DMS53 treated with DMSO at 0.1 percent for 48 hours (cell line): ENCODE data around the gene PRDM16.

ENCODE experiments used
- DNase-seq: peaks from one replicate; lab custom pipeline; 2025; ENCODE audit not compliant: unreplicated experiment; lab: John Stamatoyannopoulos, UW

The PRDM16 gene

DNA sequence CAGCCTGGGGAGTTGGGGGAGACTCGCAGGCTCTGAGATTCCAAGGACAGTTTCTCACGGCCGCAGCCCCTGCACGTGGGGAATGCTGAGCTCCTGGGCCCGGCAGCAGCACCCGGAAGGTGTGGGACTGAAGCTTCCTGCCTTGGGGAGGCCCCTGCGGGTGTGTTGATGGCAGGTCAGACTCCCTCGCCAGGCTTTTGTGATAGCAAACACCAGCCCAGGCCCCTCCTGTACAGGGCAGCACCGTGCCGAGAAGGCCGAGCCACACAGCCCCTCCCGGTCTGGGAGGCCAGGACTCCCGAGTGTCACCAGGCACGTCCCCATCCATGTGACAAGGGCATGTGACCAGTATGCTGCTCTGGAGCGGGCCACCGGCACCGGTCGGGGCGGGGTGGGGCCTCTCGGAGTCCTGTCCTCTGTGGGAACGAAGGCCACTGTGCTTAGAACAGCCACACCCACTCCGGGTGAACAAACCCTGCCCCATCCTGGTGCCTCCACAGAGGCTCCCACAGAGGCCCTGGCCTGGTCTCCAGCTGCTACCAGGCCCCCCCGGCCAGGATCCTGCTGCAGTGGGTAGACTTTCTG is 354.3 kb downstream of the PRDM16 start:
- DNase-seq, result no peak

DNA sequence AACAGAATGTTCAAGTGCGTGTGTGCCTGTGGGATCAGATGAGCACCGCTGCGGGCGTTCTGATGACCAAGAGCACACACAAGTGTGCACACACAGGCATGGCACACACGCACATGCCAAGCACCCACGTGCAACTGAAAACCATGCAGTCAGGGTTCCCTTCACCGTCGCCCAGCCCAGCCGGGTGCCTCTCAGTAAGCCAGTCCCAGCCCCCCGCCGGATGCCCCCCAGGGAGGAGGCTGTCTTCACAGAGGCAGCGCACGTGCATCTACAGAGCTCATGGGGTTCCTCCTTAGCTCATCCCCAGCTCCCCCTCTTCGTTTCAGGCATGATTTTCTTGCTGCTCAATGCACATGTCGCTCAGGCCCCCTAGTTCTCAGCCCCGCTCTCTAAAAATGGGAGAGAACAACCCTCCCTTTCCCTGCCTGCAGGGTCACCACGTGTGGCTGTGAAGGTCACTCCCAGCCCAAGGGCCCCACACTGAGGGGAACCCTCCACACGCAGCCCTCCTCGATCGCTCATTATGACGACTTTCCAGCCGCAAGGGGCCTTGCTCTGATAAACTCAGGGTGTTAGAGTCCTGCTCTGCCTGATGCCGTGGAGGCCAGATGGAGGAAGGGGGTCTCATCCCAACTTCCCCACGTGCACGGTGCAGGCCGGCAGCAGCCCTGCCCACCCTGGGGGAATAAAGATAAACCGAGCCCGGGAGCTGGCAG is 355.1 kb downstream of the PRDM16 start:
- no peak for DNase-seq

DNA sequence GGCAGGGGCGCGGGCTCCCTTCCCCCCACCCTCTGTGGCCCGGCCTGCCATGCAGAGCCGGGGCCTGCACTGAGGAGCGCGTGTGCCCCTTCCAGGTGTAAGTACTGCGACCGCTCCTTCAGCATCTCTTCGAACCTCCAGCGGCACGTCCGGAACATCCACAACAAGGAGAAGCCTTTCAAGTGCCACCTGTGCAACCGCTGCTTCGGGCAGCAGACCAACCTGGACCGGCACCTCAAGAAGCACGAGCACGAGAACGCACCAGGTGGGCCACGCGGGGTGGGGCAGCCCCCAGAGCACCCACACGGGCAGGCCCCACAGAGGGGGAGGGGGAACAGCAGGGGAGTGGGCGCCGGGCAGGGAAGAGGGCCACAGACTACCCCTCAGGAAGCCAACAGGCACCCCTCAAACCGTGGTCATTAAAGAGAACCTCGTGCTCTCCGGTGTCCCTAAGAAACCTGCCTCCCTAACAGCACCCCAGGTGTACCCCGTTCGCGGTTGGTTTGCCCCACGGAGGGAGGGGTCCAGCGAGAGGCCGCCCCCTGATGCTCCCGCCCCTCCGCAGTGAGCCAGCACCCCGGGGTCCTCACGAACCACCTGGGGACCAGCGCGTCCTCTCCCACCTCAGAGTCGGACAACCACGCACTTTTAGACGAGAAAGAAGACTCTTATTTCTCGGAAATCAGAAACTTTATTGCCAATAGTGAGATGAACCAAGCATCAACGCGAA is 356.6 kb downstream of the PRDM16 start:
- no peak for DNase-seq

GRCh38 chr1:3426956-3427535 is 358.0 kb downstream of the PRDM16 start:
- DNase-seq, result no peak

DNA sequence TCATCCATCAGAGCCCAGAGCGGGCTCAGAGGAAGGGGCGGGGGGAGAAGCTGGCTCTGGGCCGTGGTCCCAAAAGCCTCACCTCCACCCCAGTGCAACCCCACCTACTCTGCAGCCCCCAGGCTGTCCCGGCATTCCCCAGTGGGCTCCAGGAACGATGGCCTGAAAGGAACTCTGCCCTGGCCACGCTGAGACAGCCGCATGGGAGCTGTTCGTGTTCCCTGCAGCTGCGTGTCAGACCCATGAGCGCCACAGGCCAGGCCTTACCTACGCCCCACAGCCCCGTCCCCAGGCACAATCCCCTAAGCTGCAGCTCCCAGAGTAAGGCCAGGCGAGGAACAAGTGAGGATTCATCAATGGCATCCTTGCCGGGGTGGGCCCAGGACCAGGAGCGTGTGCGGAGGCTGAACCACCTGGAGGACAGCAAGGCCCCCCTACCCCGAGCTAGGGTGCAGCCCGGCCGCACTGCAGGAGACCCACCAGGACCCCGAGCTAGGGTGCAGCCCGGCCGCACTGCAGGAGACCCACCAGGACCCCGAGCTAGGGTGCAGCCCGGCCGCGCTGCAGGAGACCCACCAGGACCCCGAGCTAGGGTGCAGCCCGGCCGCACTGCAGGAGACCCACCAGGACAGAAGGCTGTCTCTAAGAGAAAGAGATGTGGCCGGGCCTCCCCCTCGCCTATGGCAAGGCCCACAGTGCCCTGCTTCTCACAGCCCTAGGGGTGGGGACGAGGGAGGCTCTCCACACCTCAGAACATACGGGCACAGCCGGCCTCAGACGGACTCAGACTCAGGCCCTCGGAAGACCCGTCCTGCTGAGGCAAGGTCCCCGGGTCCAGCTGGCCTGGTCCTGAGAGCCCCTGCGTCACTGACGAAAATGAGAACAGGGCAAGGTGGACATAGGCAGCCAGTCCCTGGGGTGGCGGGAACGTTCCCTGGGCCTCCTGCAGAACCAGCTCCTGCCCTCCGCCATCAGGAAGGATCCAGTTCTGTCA is 359.0 kb downstream of the PRDM16 start:
- no peak for DNase-seq

- DNase-seq, result no peak
These were observed 359.9 kb downstream of the PRDM16 start for GRCh38 chr1:3428899-3429298.

GRCh38 chr1:3429320-3429719 is 360.3 kb downstream of the PRDM16 start:
- no peak for DNase-seq

DNA sequence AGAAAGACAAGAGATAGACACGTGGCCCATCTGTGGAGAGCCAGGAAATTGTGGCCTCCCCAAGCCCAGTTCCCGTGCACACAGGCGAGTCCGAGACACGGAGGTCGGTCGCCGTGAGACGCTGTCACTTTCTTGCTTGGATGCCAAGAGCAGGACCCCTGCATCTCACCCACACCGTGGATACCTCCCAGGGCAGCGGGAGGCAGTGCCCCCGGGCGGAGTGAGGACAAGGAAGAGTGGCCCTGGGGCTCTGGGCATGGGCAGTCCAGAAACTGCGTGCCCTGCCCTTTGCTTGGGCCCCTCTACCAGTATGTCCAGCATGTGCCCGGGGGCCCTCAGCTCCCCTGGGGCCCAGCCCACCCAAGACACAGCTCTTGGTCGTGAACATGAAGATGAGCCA is 360.8 kb downstream of the PRDM16 start:
- no peak for DNase-seq

DNA sequence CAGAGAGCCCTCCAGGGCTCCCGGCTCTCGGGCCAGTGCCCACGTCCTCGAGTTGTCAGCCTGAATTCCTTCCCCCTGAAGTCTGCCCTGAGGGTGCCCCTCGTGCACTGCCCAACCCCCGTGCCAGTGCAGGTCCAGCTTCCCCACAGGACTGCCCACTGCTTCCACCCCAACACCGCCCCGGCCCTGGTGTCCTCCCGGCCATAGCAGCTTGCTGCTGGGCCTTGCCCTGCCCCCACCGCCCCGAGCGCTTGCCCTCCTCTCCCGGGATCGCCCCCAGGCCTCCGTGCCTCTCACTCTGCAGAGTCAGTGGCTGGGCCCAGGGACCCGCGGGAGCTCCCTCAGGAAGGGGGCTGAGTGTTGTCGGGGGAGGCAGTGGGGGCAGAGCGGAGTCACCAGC is 361.4 kb downstream of the PRDM16 start:
- no peak for DNase-seq

- no peak for DNase-seq
These were observed 361.8 kb downstream of the PRDM16 start for GRCh38 chr1:3430820-3431219.

- no peak for DNase-seq
These were observed 362.3 kb downstream of the PRDM16 start for GRCh38 chr1:3431266-3431665.

DNA sequence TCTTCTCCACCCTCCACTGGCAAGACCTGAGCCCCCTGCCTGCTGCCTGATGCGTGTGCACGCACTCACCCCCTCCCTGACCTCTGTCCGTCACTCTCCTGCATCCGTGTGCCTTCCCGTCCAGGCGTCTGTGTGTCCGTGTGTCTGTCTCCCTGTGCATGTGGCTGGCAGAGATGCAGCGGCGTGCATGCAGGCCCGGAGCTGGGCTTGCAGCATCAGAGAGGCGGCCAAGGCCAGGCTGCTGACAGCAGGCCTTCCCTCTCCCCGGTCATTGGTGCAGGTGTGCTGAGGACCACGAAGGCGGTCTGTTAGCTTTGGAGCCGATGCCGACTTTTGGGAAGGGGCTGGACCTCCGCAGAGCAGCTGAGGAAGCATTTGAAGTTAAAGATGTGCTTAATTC is 362.7 kb downstream of the PRDM16 start:
- DNase-seq, result no peak

- DNase-seq, result no peak
These were observed 363.3 kb downstream of the PRDM16 start for GRCh38 chr1:3432306-3432705.

DNA sequence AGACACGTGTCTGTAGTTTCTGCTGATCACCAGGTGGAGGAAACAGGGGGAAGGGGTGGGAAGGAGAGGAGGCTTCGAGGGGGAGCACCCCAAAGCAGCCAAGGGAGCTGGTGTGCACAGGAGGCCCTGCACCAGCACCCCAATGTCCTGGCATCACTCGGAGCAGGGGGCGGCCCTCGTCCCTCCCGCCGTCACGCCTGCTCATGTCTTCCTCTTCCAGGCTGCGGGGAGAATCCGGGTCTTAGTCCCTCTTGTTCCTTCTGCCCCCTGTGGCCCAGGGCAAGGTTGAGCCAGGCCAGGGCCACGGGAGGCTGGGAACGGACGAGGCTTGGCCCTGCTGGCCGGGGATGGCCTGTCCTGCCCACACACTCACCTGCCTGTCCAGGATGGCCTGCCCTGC is 364.1 kb downstream of the PRDM16 start:
- no peak for DNase-seq

DNA sequence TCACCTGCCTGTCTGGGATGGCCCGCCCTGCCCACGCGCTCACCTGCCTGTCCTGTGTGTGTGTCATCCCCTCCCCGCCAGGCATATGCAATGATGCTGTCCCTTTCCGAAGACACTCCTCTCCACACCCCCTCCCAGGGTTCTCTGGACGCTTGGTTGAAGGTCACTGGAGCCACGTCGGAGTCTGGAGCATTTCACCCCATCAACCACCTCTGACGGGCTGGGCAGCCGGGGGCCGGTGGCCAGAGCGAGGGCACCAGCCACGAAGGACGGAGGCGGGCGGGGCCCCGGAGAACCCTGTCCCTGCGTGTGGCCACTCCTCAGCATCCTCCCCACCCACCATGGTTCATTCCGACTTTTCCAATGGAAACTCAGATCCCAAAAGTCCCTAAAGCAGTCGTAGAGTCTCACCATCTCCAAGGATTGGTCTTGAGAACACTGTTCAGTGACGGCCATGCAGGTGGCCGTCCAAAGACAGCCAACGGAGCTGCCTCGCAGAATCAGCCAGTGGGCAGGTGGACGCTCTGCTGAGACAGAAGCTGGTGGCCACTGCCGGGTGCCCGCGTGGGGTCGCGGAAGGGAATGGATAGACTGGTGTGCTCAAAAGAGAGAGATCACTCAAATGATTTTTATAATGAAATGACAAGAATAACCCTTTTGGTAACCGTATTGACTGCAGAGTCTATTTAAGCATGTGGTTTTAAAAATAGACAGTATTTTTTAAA is 364.8 kb downstream of the PRDM16 start:
- DNase-seq, result no peak

DNA sequence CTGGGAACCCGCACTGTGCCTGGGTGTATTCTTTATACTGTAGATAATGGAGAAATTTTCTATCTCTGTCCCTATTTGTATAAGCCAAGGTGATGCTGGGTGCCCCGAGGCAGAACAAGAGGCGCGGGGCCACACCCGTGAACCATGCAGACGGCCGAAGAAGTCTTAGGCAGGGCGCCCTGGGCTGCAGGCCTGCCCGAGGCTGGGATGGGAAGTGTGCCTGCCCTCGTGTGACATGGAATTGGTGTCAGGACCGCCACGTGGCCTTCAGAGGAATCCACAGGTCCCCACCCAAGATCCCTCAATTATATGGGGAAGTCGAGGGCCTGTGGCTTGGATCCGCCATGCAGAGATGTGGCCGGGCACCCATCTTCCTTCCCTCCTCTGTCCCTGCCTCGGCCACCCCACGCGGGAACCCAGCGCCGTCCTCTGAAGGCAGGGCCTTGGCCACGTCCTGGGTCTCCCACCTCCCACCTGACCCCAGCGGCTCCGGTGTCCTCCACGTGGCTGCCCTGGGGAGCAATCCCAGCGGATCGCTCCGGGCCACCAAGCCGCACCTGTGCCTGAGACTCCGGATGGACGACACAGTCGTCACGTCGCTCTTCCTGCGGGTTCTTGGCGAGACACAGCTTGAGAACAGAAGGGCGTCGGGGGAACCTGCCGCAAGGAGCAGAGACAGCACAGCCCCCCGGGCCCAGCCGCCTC is 365.6 kb downstream of the PRDM16 start:
- no peak for DNase-seq

- DNase-seq, result no peak
These were observed 366.7 kb downstream of the PRDM16 start for GRCh38 chr1:3435666-3436065.

- DNase-seq, result no peak
These were observed 367.4 kb downstream of the PRDM16 start for GRCh38 chr1:3436451-3436850.

GRCh38 chr1:3436901-3437300 is 367.9 kb downstream of the PRDM16 start:
- DNase-seq, result no peak
